Hippocampal formation (tissue), 2 donors: Measurements from ENCODE around the gene DGKH.
"Not testable (repeated sequence)": the region's sequence is repeated elsewhere in the genome, so short reads cannot be mapped to it uniquely, and the experiment has no call there.

ENCODE experiments used
- DNase-seq, 2 donors: peaks; one replicate each; lab custom pipeline; 2025; lab: John Stamatoyannopoulos, UW

The DGKH gene

DNA sequence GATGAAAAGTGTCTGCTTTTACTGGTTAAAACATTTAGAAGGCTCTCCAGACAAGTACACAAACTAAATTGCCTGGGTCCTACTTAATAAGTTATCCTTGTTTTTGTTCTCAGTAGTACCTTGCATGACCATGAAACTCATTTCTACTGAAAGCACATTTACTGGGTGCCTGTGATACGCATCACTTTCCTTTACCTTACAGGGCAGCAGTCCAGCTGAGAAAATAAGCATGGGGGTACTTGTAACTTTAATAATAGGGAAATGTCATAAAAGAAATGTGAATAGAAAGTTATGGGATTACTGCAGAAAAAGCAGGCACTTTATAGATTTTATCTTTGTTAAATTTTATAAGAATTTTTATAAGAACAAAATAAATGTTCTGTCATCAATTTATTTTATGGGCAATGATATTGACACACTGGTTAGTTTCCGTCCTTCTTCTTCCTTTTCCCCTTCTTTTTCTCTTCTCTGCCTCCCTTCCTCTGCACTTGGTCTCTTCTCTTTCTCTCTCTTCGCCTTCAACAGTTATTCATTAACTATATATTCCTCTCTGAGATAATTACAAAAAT lies 116.2 kb downstream of the DGKH start:
- no peak for DNase-seq

DNA sequence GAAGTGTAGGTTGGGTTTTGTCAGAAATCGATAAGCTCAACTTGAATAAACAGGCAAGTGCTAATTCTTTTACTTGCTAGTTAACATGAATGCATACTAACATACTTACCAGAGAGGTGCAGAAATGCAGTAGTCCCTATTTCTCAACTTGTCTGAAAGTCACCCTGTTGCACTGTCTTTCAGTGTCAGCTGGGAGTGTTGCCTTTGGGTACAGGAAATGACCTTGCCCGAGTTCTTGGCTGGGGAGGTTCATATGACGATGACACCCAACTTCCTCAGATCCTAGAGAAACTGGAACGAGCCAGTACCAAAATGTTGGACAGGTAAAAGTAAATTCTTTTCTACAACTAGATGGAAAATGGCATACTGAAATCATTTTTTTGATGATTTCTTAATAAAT lies 120.0 kb downstream of the DGKH start:
- DNase-seq = no peak

DNA sequence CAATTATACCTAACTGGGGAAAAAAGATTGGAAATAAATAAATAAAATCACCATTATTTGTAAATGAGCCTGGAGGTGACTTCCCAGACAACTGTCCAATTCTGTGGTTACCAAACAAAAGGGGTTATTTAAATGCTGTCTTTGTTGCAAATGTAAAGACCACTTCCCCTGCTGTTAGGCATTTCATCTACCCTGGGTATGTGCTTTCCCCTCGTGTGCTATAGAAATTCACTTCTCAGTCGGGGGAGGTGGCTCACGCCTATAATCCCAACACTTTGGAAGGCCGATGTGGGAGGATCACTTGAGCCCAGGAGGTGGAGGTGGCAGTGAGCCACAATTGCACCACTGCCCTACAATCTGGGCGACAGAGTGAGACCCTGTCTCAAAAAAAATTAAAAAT lies 121.6 kb downstream of the DGKH start:
- no peak for DNase-seq

DNA sequence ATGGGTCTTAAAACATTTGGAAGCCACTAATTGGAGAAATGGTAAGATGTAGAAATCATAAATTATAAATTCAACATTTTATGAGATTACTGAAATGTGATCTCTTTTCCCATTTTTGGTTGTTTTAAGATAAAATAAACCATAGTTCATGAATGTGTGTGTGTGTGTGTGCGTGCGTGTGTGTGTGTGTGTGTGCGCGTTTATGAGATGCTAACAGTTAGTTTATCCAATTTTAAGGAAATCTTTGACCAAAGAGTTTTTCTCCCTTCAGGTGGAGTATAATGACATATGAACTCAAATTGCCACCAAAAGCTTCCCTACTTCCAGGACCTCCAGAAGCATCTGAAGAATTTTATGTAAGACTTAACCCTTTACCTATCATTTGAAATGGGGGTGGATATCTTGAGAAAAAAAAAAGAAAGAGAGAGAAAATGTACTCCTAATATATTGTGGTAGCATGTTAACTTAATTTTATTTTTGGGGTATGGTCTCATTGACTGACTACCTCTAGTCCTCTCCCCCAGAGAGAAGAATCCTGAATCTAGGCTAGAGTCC lies 125.4 kb downstream of the DGKH start:
- DNase-seq = no peak

DNA sequence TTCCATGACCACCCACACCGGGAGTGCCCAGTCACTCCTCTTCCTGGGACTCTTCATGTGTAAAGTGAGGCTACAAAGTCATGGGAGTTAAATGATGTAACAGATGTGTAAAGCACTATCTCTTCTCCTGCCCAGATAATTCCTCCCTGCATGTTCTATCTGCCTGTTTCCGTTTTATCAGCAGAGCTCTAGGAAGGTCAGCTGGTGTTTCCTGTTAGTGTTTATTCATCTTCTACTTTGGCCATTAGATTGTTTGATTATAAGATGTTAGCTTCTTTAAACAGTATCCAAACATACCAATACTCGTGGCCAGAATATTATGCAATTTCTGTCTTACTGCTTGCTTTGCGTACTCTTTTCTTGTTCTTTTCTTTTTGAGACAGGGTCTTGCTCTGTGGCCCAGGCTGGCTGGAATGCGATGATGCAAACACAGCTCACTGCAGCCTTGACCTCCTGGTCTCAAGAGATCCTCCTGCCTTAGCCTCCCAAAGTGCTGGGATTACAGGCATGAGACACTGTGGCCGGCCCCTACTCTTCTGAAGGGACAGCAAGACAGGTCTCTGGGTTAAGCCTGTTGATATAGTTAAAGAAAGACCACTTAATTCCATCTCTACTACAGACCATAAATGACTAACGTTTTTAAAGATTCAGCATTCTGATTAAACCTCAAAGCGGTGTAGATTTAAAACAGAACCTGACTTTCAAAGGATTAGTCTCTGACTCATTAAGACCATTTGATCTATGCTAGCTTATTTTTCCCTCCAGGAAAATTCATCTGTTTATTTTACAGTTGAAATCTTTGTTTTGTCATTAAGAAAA lies 126.1 kb downstream of the DGKH start:
- DNase-seq = no peak

DNA sequence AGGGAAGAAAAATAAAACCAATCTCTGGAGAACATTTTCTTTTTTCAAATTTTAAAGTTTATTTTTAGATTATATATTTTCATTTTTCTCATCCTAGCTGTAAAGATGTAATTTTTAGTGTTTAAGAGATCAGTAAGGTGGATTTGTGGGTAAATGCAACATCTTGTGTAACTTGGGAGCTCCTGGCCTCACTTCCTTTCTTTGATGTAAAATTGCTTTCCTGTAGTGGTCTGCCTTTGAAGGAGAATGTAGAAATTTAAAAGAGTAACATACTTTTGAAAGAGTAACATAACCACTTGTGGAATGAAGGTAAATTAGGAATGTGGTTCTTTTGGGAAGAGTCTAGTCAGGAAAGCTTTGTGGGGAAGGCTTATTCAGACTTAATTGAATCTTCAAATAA lies 127.8 kb downstream of the DGKH start:
- no peak for DNase-seq

DNA sequence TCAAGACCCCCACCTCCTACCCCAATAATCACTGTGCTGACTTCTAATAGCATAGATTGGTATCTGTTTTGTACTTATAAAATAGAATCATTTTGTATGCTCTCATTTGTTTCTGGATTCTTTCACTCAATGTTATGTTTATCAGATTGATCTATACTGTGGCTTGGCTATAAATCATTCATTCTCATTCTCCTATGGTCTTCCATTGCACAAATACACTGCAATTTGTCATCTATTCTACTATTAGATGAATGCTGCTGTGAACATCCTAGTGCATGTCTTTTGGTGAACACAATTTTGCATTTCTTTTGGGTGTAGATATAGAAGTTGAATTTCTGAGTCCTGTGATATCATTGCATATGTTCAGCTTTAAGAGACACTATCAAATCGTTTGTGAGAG lies 128.7 kb downstream of the DGKH start:
- no peak for DNase-seq

DNA sequence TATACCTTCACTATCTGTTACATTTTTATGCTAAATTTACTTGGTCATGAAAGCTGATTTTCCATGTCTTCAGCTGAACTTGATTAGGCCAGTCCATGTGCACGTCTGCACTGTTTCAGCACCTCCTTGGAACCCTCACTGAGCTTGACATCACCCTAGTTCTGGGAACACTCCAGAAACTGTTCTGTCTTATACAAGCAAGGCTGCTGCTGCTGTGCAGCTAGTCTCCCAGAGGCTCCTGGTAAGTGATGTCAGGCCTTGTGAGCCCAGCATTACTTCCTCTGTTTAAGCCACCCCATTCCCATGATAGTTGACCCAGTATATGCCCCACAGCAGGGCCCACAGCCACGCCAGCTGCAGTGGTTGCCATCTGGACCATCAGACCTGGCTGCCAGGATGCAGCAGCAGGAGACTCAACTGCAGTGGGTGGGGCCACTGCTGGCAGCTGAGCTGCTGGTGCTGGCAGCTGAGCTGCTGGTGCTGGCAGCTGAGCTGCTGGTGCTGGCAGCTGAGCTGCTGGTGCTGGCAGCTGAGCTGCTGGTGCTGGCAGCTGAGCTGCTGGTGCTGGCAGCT lies 133.0 kb downstream of the DGKH start:
- DNase-seq = no peak

DNA sequence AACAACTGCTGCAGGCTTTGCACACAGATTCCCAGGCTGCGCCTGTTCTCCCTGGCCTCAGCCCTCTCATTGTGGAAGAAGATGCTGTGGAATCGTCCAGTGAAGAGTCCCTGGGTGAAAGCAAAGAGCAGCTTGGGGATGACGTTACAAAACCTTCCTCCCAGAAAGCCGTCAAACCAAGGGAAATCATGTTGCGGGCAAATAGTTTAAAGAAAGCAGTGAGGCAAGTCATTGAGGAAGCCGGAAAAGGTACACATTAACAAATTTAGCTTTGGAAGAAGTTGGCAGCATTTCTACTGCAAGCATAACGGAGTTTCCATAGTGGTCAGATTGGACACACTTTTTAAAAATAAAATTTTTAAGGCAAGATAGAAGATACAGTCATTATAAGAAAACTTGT lies 140.6 kb downstream of the DGKH start:
- no peak for DNase-seq

DNA sequence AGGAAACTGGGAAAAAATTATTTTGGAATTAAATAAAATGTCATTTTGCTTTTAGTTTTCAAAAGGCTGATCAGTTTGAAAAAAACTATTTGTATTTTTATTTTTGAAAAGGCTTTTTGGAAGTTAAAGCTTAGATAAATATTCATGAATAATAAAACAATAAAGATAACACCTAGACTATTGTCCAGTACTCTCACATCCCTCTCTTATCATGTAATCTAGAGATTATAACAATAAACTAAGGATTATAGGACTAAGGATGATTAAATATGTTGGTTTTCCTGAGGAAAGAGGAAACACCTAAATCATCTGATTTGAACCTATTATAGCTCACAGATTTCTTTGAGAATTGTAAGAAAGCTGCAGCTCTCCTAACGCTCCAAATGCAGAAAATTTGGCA lies 142.1 kb downstream of the DGKH start:
- DNase-seq = no peak

DNA sequence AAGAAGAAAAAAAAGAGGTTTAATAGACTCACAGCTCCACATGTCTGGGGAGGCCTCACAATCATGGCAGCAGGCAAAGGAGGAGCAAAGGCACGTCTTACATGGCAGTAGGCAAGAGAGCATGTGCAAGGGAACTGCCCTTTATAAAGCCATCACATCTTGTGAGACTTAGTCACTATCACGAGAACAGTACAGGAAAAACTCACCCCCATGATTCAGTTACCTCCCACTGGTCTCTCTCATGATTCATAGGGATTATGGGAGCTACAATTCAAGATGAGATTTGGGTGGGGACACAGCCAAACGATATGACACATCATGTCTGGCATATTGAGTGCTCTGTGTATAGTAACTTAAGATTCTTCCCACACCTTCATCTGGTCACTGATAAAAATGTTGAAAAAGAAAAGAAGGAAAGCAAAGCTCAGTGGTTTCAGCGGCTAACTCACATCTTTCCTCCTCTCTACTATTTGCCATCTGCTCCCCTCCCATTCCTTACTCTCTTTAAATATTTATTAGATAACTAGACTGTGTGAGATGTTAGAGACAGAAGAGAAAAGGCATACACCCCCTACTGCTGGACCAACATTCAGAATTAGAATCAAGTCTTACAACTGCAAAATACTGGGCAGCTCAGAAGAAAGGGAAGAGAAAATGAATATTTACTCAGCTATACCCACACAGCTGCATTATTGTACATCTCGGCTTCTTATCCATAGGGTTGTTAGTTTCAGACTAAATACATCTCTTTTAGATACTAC lies 163.4 kb downstream of the DGKH start:
- DNase-seq = no peak

DNA sequence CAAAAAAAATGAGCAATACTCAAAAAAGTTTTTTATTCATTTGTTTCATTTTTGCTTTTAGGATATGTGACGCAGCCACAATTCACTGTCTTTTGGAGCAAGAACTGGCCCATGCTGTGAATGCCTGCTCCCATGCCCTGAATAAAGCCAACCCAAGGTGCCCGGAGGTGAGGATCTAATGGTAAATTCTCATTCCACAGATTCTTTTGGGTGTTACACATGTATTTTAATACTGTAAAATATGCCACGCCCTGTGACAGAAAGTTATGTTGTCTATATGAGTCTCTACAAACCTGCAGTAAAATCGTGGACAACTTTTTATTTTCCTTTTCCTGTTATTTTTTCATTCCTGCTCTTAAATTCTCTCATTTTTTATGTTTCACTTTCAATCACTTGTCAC lies 166.0 kb downstream of the DGKH start:
- no peak for DNase-seq

DNA sequence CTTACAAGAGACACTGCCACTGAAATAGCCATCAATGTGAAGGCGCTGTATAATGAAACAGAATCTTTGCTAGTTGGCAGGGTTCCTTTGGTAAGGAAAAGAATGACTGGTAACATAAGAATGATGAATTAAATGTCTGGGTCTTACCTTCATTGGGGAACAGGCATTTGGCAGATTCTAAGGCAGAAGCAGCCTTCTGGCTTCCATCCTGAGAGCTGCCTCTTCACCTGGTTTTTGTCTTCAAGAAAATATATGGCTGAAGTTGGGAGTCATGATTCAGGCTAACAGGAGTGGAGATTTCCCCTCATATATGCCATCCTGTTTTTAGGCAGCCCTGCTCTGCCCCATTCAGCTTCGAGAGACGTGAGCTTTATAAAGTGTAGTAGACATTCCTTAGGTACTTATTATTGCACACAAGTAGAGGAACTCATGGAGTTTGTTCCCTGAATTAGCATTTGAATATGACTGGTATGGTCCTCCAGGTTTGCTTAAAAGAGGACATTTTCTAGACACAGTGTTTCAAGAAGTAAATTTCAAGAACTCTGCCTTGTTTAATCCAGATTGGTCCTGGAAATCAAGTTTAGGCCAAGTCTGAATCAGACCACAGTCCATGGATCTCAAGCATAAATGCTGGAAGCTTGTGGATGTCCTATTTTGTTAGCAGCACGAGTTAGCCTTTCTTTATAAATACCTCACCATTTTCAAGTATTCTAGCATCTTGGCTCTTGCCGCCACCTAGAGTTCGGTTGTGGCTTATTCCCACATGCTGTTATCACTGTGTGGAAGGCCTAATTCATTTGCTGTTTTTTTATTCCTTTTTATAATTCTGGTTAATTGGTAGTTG lies 167.4 kb downstream of the DGKH start:
- peak in 1 of 2 donors; percentile 8 for DNase-seq

DNA sequence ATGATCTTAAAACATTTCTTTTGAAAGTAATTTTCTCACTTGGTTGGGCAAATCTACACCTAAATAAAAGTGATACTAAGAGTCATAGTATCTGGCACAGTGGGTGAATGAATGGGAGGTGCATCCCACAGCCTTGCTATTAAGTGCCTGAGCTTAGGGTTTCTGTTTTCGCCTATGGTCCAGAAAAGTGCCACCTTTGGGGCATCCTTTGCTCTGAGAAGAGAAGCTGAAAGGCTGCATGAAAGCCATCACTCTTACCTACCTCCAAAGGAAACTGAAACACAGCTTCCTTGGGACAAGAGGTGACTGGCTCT lies 167.9 kb downstream of the DGKH start:
- no peak for DNase-seq

DNA sequence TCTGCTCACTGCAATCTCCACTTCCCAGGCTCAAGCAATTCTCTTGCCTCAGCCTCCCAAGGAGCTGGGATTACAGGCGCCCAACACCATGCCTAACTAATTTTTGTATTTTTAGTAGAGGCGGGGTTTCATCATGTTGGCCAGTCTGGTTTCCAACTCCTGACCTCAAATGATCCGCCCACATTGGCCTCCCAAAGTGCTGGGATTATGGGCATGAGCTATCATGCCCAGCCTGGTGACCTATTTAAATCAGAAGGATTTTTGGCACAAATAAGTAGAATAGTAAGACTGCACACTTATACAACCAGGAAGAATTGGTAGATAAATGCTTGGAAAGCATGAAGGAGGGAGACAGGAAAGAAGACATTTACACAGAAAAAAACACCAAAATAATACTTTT lies 170.1 kb downstream of the DGKH start:
- no peak for DNase-seq

DNA sequence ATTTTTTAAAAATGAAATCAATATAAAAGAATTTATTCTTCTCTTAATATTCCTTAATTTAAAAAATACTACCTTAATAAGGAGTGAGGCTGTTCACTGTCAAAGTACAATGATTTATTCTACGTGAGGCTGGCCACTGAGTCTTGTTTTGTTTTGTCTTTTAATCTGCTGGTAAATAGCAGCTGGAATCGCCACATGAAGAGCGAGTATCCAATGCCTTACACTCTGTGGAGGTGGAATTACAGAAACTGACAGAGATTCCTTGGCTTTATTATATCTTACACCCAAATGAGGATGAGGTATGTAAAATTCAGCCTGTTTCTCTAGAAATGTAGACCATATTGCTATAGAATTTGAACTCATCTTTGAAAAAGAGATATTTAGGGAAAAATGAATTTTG lies 170.6 kb downstream of the DGKH start:
- no peak for DNase-seq

DNA sequence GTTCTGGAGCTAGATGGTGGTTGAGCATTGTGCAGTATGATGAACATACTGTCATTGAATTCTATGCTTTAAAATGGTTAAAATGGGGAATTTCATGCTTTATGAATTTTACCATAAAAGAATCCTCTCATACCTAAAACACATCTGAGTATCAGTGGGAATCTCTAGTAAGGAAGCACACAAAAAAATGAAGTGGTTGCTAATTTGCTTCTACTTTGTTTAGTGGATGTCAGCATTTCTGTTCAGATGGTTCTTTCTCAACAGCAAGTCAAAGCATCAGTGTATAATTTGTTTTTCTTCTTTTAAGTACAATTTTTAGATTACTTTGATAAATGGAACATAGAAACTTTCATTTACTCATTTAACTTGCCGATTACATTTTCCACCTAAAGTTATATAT lies 171.4 kb downstream of the DGKH start:
- DNase-seq = no peak

DNA sequence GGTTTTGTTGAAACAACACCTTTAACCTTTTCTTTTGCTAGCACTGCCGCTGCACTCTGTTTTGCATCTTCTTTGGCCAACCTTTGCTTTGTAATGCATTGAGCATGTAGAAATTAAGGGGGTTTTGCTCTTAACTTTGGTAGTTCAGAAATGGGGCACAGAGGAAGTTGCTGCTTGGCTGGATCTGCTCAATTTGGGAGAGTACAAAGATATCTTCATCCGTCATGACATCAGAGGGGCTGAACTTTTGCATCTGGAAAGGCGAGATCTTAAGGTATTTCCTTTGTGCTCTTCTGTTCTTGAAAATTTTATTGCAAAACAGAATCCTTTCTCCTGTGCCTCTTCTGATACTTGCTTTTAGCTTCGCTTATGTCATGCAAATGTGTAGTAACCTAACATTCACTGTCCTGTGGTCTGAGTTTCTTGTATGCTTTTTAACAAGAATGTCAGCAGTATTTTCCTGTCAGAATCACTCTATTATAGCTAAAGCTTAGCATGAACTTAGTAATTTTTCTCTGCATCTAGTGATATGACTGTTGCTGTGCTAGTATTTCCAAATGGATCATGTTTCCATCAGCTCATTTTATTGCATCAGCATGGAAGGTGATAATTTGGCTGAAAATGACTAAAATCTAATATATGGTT lies 172.8 kb downstream of the DGKH start:
- no peak for DNase-seq

DNA sequence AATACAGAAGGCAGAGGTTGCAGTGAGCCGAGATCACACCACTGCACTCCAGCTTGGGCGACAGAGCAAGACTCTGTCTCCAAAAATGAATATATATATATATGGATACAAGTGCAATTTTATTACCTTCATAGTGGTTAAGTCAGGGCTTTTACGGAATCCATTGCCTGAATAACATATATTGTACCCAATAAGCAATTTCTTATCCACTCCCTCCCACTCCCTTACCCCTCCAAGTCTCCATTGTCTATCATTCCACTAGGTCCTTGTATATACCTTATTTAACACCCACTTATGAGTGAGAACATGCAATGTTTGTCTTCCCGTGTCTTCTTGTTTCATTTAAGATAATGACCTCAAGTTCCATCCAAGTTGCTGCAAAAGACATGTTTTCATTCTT lies 175.2 kb downstream of the DGKH start:
- DNase-seq = no peak

DNA sequence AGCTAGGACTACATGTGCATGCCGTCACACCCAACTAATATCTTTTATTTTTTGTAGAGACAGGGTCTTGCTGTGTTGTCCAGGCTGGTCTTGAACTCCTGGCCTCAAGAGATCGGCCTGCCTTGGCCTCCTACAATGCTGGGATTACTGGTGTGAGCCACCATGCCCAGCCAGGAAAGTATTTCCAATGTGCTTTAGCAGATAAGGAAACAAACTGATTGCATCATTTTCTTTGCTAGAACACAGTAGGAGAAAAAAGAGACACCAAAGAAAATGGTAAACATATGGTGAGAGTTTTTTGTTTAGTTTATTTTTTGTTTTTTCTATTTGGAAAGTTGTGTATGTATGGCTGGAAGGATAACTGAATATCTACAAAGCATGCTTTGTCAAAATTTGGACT lies 176.6 kb downstream of the DGKH start:
- DNase-seq = no peak

DNA sequence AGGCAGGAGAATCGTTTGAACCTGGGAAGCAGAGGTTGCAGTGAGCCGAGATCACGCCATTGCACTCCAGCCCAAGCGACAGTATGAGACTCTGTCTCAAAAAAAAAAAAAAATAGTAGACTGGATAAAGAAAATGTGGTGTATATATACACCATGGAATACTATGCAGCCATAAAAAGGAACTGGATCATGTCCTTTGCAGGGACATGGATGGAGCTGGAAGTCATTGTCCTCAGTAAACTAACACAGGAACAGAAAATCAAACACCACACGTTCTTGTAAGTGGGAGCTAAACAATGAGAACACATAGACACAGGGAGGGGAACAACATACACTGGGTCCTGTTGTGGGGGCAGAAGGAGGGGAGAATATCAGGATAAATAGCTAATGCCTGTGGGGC lies 178.3 kb downstream of the DGKH start:
- DNase-seq = not testable (repeated sequence)
